ENCODE data around the gene ETV6. TPM values are rescaled to one million over a fixed set of nuclear protein-coding genes. Genes with fewer than 3 reads are reported as not detected.

ETV6 gene
- total RNA-seq, 6 experiments from 2014 or later = 7.2 to 28.3 (median 11.0) TPM

GRCh38 chr12:11767029-11767724 lies 117.7 kb downstream of the ETV6 start:
- TF ChIP-seq POLR2A (IDR thresholded peaks at IDR 0.05) (no peak), CTCF (IDR thresholded peaks at IDR 0.05) (no peak)
- no peak overlapping the region for H3K4me3 ChIP-seq
- no peaks in the 10 kb centered on the region for H3K36me3 ChIP-seq
- peak in 2 of 4 donors; percentile 21 to 43 for ATAC-seq
- no peak for DNase-seq
- 56% methylated on average over 4 of the region's 4 CpGs for WGBS (ENCODE audit: insufficient coverage, low coverage, low lambda C conversion rate, missing lambda C conversion rate)
- H3K27me3 ChIP-seq = no peaks in the 10 kb centered on the region
- peaks cover 0 to 31% (median 4%) of the 10 kb centered on the region in 4 donors for H3K4me1 ChIP-seq
- H3K27ac ChIP-seq = peak overlapping the region in 2 of 3 donors; percentile 64 to 77
- intact Hi-C loops (cut with DNase I) = no loop called here
- no peaks in the 10 kb centered on the region for H3K9me3 ChIP-seq

- no peaks in the 10 kb centered on the region for H3K36me3 ChIP-seq
- H3K4me3 ChIP-seq = no peak overlapping the region
- H3K4me1 ChIP-seq = peaks cover 0 to 31% (median 4%) of the 10 kb centered on the region in 4 donors
- ATAC-seq (peak in 1 of 4 donors; percentile 2), DNase-seq (no peak)
- H3K27ac ChIP-seq = peak overlapping the region in 1 of 3 donors; percentile 77
- no peaks in the 10 kb centered on the region for H3K27me3 ChIP-seq
- no peaks in the 10 kb centered on the region for H3K9me3 ChIP-seq
- intact Hi-C loops (cut with DNase I) = no loop called here
- WGBS (ENCODE audit: insufficient coverage, low coverage, low lambda C conversion rate, missing lambda C conversion rate) = 63% methylated on average over 3 of the region's 3 CpGs
- TF ChIP-seq POLR2A (IDR thresholded peaks at IDR 0.05) (no peak), CTCF (IDR thresholded peaks at IDR 0.05) (no peak)
Measured at GRCh38 chr12:11767798-11768197, 118.3 kb downstream of the ETV6 start.

- peak; percentile 44 to 83 (median 73) for DNase-seq
- no peaks in the 10 kb centered on the region for H3K36me3 ChIP-seq
- intact Hi-C loops (cut with DNase I) = no loop called here
- TF ChIP-seq POLR2A (IDR thresholded peaks at IDR 0.05) (no peak), CTCF (IDR thresholded peaks at IDR 0.05) (no peak)
- H3K27me3 ChIP-seq = no peaks in the 10 kb centered on the region
- peaks cover 0 to 33% (median 4%) of the 10 kb centered on the region in 4 donors for H3K4me1 ChIP-seq
- no peaks in the 10 kb centered on the region for H3K9me3 ChIP-seq
- 48% methylated on average over 5 of the region's 5 CpGs for WGBS (ENCODE audit: insufficient coverage, low coverage, low lambda C conversion rate, missing lambda C conversion rate)
- no peak overlapping the region for H3K4me3 ChIP-seq
- peak overlapping the region in 1 of 3 donors; percentile 77 for H3K27ac ChIP-seq
- ATAC-seq = peak; percentile 74 to 85 (median 82)
Measured at GRCh38 chr12:11768233-11768965, 118.9 kb downstream of the ETV6 start.

- Histone ChIP-seq H3K36me3 (no peaks in the 10 kb centered on the region), H3K27me3 (no peaks in the 10 kb centered on the region), H3K27ac (no peak overlapping the region), H3K9me3 (no peaks in the 10 kb centered on the region), H3K4me3 (no peak overlapping the region), H3K4me1 (peaks cover 0 to 46% (median 4%) of the 10 kb centered on the region in 4 donors)
- ATAC-seq (no peak), DNase-seq (no peak)
- intact Hi-C loops (cut with DNase I) = no loop called here
- 71% methylated on average over 5 of the region's 12 CpGs for WGBS (ENCODE audit: insufficient coverage, low coverage, low lambda C conversion rate, missing lambda C conversion rate)
- no peak for TF ChIP-seq POLR2A (IDR thresholded peaks at IDR 0.05)
- no peak for TF ChIP-seq CTCF (IDR thresholded peaks at IDR 0.05)
Measured at GRCh38 chr12:11769723-11770514, 120.4 kb downstream of the ETV6 start.

All from right lobe of liver (tissue), 6 donors.